B cell (primary cell): Measurements from ENCODE around the gene TSEN54. TPM values are rescaled to one million over a fixed set of nuclear protein-coding genes. Genes with fewer than 3 reads are reported as not detected.

Source experiments
- ATAC-seq: fragments of 200-7000 bp; cut with Tn5 transposase; one replicate; pipeline ENCODE4 v1.10.0; 2021; ENCODE audit warnings: low read depth, mild to moderate bottlenecking, moderate number of reproducible peaks, moderate library complexity
- CTCF ChIA-PET: fragments of 350-600 bp; sonication (Branson Sonifier 250); formaldehyde crosslinking; loops from one replicate; lab custom pipeline; 2021; ENCODE audit warnings: antibody characterized with exemption, inconsistent platforms; lab: Charles Lee
- POLR2A ChIA-PET: fragments of 350-600 bp; sonication (Branson Sonifier 250); formaldehyde crosslinking; loops from one replicate; lab custom pipeline; 2021; ENCODE audit warnings: antibody characterized with exemption; lab: Charles Lee
- DNase-seq: peaks from one replicate; pipeline ENCODE4 v3.0.0; 2013
- H2AFZ ChIP-seq: 2 replicates; pipeline ENCODE4 v1.6.1; 2012; ENCODE audit warnings: mild to moderate bottlenecking, low read depth, low read length; ENCODE audit not compliant: insufficient read depth, poor library complexity, severe bottlenecking
- H3K27ac ChIP-seq, 2 donors: 1 replicate in 1 of 2; 2 replicates in 1 of 2; pipeline ENCODE4 v1.5.1; 2012 to 2013; ENCODE audit warnings: low read length in 2 of 2, mild to moderate bottlenecking in 2 of 2, moderate library complexity in 1 of 2
- H3K27me3 ChIP-seq, 4 experiments: fragments of 200-600 bp in 1 of 4; sonication (generic) in 1 of 4; replicated peaks in 1 of 4; 1 replicate in 2 of 4; 2 replicates in 2 of 4; pipeline versions ENCODE4 v1.6.1 to v1.7.0; 2013 to 2016; ENCODE audit warnings: low read length in 3 of 4, mild to moderate bottlenecking in 2 of 4, mixed read lengths in 1 of 4, moderate library complexity in 1 of 4; ENCODE audit not compliant: insufficient read depth in 4 of 4, control insufficient read depth in 3 of 4; ENCODE audit errors: control extremely low read depth in 1 of 4
- H3K36me3 ChIP-seq, 2 experiments: replicated peaks in 1 of 2; 1 replicate in 1 of 2; 2 replicates in 1 of 2; pipeline versions ENCODE4 v1.6.1 to v1.7.1; 2013; ENCODE audit warnings: low read length in 1 of 2; ENCODE audit not compliant: insufficient read depth in 2 of 2, control insufficient read depth in 1 of 2; ENCODE audit errors: control extremely low read depth in 1 of 2, extremely low read depth in 1 of 2
- H3K4me1 ChIP-seq, 2 donors: fragments of 200-600 bp in 1 of 2; sonication (generic) in 1 of 2; 1 replicate in 1 of 2; 2 replicates in 1 of 2; pipeline versions ENCODE4 v1.5.1 to v1.6.1; 2013 to 2017; ENCODE audit warnings: low read length in 2 of 2; ENCODE audit not compliant: control insufficient read depth in 2 of 2, insufficient read depth in 2 of 2
- H3K4me2 ChIP-seq: replicated peaks from 2 replicates; pipeline ENCODE3; 2012; ENCODE audit warnings: mild to moderate bottlenecking, low read depth, low read length; ENCODE audit not compliant: poor library complexity, severe bottlenecking
- H3K4me3 ChIP-seq, 5 experiments: fragments of 200-600 bp in 1 of 5; sonication (generic) in 1 of 5; 1 replicate in 3 of 5; 2 replicates in 2 of 5; pipeline versions ENCODE4 v1.5.1 to v1.7.0; 2011 to 2016; ENCODE audit warnings: low read length in 4 of 5, mild to moderate bottlenecking in 4 of 5, low read depth in 2 of 5, control low read depth in 1 of 5, moderate library complexity in 1 of 5; ENCODE audit not compliant: insufficient read depth in 1 of 5; ENCODE audit errors: control extremely low read depth in 1 of 5, extremely low read depth in 1 of 5
- H3K79me2 ChIP-seq: fragments of 200-600 bp; sonication (generic); one replicate; pipeline ENCODE4 v1.6.0; 2016; ENCODE audit warnings: low read length; ENCODE audit not compliant: control insufficient read depth, insufficient read depth
- H3K9ac ChIP-seq: fragments of 200-600 bp; sonication (generic); 2 replicates; pipeline ENCODE4 v1.6.1; 2017; ENCODE audit warnings: mild to moderate bottlenecking, low read length, moderate library complexity
- H3K9me3 ChIP-seq, 3 donors: one replicate each; pipeline versions ENCODE4 v1.6.1 to v1.7.1; 2013; ENCODE audit warnings: low read length in 2 of 3; ENCODE audit not compliant: control insufficient read depth in 2 of 3, insufficient read depth in 1 of 3; ENCODE audit errors: control extremely low read depth in 1 of 3
- H4K20me1 ChIP-seq: 2 replicates; pipeline ENCODE4 v1.6.0; 2012; ENCODE audit warnings: mild to moderate bottlenecking, low read length; ENCODE audit not compliant: insufficient read depth, control insufficient read depth, poor library complexity, severe bottlenecking
- H3K27ac Mint-ChIP-seq: one replicate; pipeline ENCODE4 v1.8.0; 2021; ENCODE audit warnings: mixed read lengths
- H3K27me3 Mint-ChIP-seq: one replicate; pipeline ENCODE4 v1.8.0; 2021; ENCODE audit warnings: mixed read lengths
- H3K4me1 Mint-ChIP-seq: one replicate; pipeline ENCODE4 v1.8.0; 2021; ENCODE audit warnings: mixed read lengths
- H3K4me3 Mint-ChIP-seq: one replicate; pipeline ENCODE4 v1.8.0; 2021; ENCODE audit warnings: mixed read lengths
- H3K9me3 Mint-ChIP-seq: one replicate; pipeline ENCODE4 v1.8.0; 2022; ENCODE audit warnings: mixed read lengths; ENCODE audit not compliant: insufficient read depth
- EZH2 ChIP-seq: IDR thresholded peaks from 2 replicates; pipeline ENCODE4 v1.6.1; 2012; ENCODE audit warnings: borderline replicate concordance, low read depth, mild to moderate bottlenecking, moderate library complexity, low read length; ENCODE audit not compliant: insufficient read depth, poor library complexity, severe bottlenecking
- WGBS: methylation state at CpG from one replicate; pipeline ENCODE4 v1.1.5; 2013; ENCODE audit warnings: missing lambda C conversion rate; ENCODE audit not compliant: insufficient coverage; 5-methylcytosine and 5-hydroxymethylcytosine counted together
- intact Hi-C: fragments of 100-400 bp; cut with micrococcal nuclease; formaldehyde crosslinking; loops from one replicate; pipeline ENCODE4 v1.10.0; 2022
- polyA plus RNA-seq: library from polyadenylated mRNA; depleted of rRNA; stranded (reverse); fragments of >200 nt; gene quantifications from 2 replicates; pipeline ENCODE4 v1.2.3, GENCODE V29; 2012
- total RNA-seq, 2 donors: library from RNA; stranded (reverse); fragments of 120-200 nt in 1 of 2; gene quantifications; 1 replicate in 1 of 2; 2 replicates in 1 of 2; pipeline versions ENCODE4 v1.2.3 to v1.2.4, GENCODE V29; 2013 to 2022
- TF ChIP-seq, protein P1 (sequence below): fragments of 200-600 bp; IDR thresholded peaks from one replicate; pipeline ENCODE4 v1.8.0; 2022; ENCODE audit warnings: antibody characterized with exemption, mild to moderate bottlenecking

Gene TSEN54
- total and polyA plus RNA-seq, 2 donors (not counting 1 experiment from before 2014, with no cell fraction given): 33.0 to 45.9 TPM

DNA sequence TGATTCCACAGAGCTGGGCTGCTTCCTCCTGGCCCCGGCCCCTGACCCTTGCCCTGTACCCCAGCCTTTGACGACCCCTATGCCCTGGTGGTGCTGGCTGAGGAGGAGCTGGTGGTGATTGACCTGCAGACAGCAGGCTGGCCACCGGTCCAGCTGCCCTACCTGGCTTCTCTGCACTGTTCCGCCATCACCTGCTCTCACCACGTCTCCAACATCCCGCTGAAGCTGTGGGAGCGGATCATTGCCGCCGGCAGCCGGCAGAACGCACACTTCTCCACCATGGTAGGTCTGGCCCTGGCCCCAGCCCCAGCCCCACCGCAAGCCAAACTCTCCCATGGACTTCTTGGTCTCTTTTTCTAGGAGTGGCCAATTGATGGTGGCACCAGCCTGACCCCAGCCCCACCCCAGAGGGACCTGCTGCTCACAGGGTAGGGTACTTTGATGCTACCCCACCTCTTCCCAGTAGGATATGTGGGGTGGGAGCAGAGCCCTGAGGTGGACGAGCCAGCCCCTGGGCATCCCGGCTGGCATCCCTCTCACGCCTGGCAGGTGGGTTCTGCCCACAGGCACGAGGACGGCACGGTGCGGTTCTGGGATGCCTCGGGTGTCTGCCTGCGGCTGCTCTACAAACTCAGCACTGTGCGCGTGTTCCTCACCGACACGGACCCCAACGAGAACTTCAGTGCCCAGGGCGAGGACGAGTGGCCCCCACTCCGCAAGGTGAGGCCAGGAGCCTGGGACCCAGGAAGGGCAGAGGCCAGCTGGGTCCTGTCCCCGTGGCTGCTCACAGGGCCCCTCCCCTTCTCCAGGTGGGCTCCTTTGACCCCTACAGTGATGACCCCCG, 52.3 kb downstream of the TSEN54 start:
- no peaks in the 10 kb centered on the region for H4K20me1 ChIP-seq
- H3K9me3 ChIP-seq: no peaks in the 10 kb centered on the region
- H3K27ac Mint-ChIP-seq: no peak overlapping the region
- no peak for ATAC-seq
- no peak for DNase-seq
- no peak overlapping the region for H2AFZ ChIP-seq
- no peak overlapping the region for H3K4me3 Mint-ChIP-seq
- POLR2A ChIA-PET: no interaction called here
- H3K4me1 Mint-ChIP-seq: peaks cover 29% of the 10 kb centered on the region
- H3K4me1 ChIP-seq: peaks cover 25 to 33% of the 10 kb centered on the region in 2 donors
- CTCF ChIA-PET: interaction anchor here (2.5 kb wide), 1 partner anchor 19 kb away, joined by 8 read pairs; the partner anchor contains the start of gene MYO15B
- no peak overlapping the region for H3K4me2 ChIP-seq
- H3K27me3 ChIP-seq: no peaks in the 10 kb centered on the region
- no peaks in the 10 kb centered on the region for H3K79me2 ChIP-seq
- H3K36me3 ChIP-seq: peaks cover 0 to 4% of the 10 kb centered on the region in 2 experiments
- 97% methylated on average over 31 of the region's 31 CpGs for WGBS
- no peak overlapping the region for H3K27ac ChIP-seq
- no peak overlapping the region for H3K9ac ChIP-seq
- no peaks in the 10 kb centered on the region for H3K9me3 Mint-ChIP-seq
- H3K27me3 Mint-ChIP-seq: no peaks in the 10 kb centered on the region
- TF ChIP-seq, protein P1, sequence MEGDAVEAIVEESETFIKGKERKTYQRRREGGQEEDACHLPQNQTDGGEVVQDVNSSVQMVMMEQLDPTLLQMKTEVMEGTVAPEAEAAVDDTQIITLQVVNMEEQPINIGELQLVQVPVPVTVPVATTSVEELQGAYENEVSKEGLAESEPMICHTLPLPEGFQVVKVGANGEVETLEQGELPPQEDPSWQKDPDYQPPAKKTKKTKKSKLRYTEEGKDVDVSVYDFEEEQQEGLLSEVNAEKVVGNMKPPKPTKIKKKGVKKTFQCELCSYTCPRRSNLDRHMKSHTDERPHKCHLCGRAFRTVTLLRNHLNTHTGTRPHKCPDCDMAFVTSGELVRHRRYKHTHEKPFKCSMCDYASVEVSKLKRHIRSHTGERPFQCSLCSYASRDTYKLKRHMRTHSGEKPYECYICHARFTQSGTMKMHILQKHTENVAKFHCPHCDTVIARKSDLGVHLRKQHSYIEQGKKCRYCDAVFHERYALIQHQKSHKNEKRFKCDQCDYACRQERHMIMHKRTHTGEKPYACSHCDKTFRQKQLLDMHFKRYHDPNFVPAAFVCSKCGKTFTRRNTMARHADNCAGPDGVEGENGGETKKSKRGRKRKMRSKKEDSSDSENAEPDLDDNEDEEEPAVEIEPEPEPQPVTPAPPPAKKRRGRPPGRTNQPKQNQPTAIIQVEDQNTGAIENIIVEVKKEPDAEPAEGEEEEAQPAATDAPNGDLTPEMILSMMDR: no peak
- no peak for TF ChIP-seq EZH2
- H3K4me3 ChIP-seq: no peak overlapping the region
- intact Hi-C loops: no loop called here
